Measurements from ENCODE around the gene HUNK.
"Not testable (repeated sequence)": the region's sequence is repeated elsewhere in the genome, so short reads cannot be mapped to it uniquely, and the experiment has no call there.

Gene HUNK

GRCh38 chr21:31943561-31943960 is 70.7 kb downstream of the HUNK start:
- H3K27ac ChIP-seq = no peak overlapping the region
- TF ChIP-seq ZFX (IDR thresholded peaks at IDR 0.05; ENCODE audit: borderline replicate concordance) (no peak), CTCF (IDR thresholded peaks at IDR 0.05) (no peak)

GRCh38 chr21:31945141-31945540 is 72.3 kb downstream of the HUNK start:
- no peak overlapping the region for H3K27ac ChIP-seq
- no peak for TF ChIP-seq ZFX (IDR thresholded peaks at IDR 0.05; ENCODE audit: borderline replicate concordance)
- TF ChIP-seq CTCF (IDR thresholded peaks at IDR 0.05) = no peak

- no peak for TF ChIP-seq CTCF (IDR thresholded peaks at IDR 0.05)
- no peak for TF ChIP-seq ZFX (IDR thresholded peaks at IDR 0.05; ENCODE audit: borderline replicate concordance)
- no peak overlapping the region for H3K27ac ChIP-seq
These were observed 72.7 kb downstream of the HUNK start for GRCh38 chr21:31945546-31945945.

- H3K27ac ChIP-seq = no peak overlapping the region
- TF ChIP-seq ZFX (IDR thresholded peaks at IDR 0.05; ENCODE audit: borderline replicate concordance) (no peak), CTCF (IDR thresholded peaks at IDR 0.05) (no peak)
These were observed 73.4 kb downstream of the HUNK start for GRCh38 chr21:31946231-31946630.

GRCh38 chr21:31946876-31947550 is 74.2 kb downstream of the HUNK start:
- not testable (repeated sequence) for H3K27ac ChIP-seq

GRCh38 chr21:31948676-31949075 is 75.9 kb downstream of the HUNK start:
- H3K27ac ChIP-seq = no peak overlapping the region
- no peak for TF ChIP-seq ZFX (IDR thresholded peaks at IDR 0.05; ENCODE audit: borderline replicate concordance)
- TF ChIP-seq CTCF (IDR thresholded peaks at IDR 0.05) = no peak

GRCh38 chr21:31952828-31953227 is 80.0 kb downstream of the HUNK start:
- TF ChIP-seq CTCF (IDR thresholded peaks at IDR 0.05) = no peak
- no peak for TF ChIP-seq ZFX (IDR thresholded peaks at IDR 0.05; ENCODE audit: borderline replicate concordance)
- no peak overlapping the region for H3K27ac ChIP-seq

GRCh38 chr21:31957631-31958030 is 84.8 kb downstream of the HUNK start:
- H3K27ac ChIP-seq = no peak overlapping the region
- no peak for TF ChIP-seq CTCF (IDR thresholded peaks at IDR 0.05)
- TF ChIP-seq ZFX (IDR thresholded peaks at IDR 0.05; ENCODE audit: borderline replicate concordance) = no peak

All from 22Rv1 (cell line).